Measurements from ENCODE around the gene ZSCAN10.
"Not testable (repeated sequence)": the region's sequence is repeated elsewhere in the genome, so short reads cannot be mapped to it uniquely, and the experiment has no call there.

ZSCAN10 gene

GRCh38 chr16:3140603-3141427 is 41.7 kb upstream of the ZSCAN10 start:
- no peak overlapping the region for H3K27ac Mint-ChIP-seq
- H3K4me3 Mint-ChIP-seq: no peak overlapping the region
- H3K36me3 Mint-ChIP-seq: peaks cover 16% of the 10 kb centered on the region
- H3K9me3 Mint-ChIP-seq: no peaks in the 10 kb centered on the region
- DNase-seq (ENCODE audit: low spot score in 2 of 2): no peak
- no peak for ATAC-seq (ENCODE audit: low read depth)
- peaks cover 2% of the 10 kb centered on the region for H3K4me1 Mint-ChIP-seq
- no peaks in the 10 kb centered on the region for H3K27me3 Mint-ChIP-seq

GRCh38 chr16:3139561-3139960 is 40.5 kb upstream of the ZSCAN10 start:
- peaks cover 16% of the 10 kb centered on the region for H3K36me3 Mint-ChIP-seq
- not testable (repeated sequence) for H3K27ac Mint-ChIP-seq; H3K4me3 Mint-ChIP-seq; DNase-seq (ENCODE audit: low spot score in 2 of 2); H3K9me3 Mint-ChIP-seq; H3K4me1 Mint-ChIP-seq; H3K27me3 Mint-ChIP-seq; ATAC-seq (ENCODE audit: low read depth)

- Mint-ChIP-seq H3K4me1 (peaks cover 5% of the 10 kb centered on the region), H3K36me3 (peaks cover 16% of the 10 kb centered on the region), H3K27me3 (no peaks in the 10 kb centered on the region), H3K9me3 (no peaks in the 10 kb centered on the region), H3K27ac (no peak overlapping the region), H3K4me3 (no peak overlapping the region)
- DNase-seq (ENCODE audit: low spot score in 2 of 2) (no peak), ATAC-seq (ENCODE audit: low read depth) (no peak)
Observed at GRCh38 chr16:3138823-3139426, 39.8 kb upstream of the ZSCAN10 start.

- Mint-ChIP-seq H3K36me3 (peaks cover 16% of the 10 kb centered on the region), H3K27ac (no peak overlapping the region), H3K4me1 (peaks cover 8% of the 10 kb centered on the region), H3K9me3 (no peaks in the 10 kb centered on the region), H3K27me3 (no peaks in the 10 kb centered on the region), H3K4me3 (no peak overlapping the region)
- ATAC-seq (ENCODE audit: low read depth) (no peak), DNase-seq (ENCODE audit: low spot score in 2 of 2) (no peak)
Observed at GRCh38 chr16:3138342-3138741, 39.2 kb upstream of the ZSCAN10 start.

- Mint-ChIP-seq H3K27ac (no peak overlapping the region), H3K27me3 (no peaks in the 10 kb centered on the region), H3K4me3 (no peak overlapping the region), H3K36me3 (peaks cover 12% of the 10 kb centered on the region), H3K4me1 (peaks cover 11% of the 10 kb centered on the region), H3K9me3 (no peaks in the 10 kb centered on the region)
- DNase-seq (ENCODE audit: low spot score in 2 of 2) (no peak), ATAC-seq (ENCODE audit: low read depth) (no peak)
Observed at GRCh38 chr16:3137267-3137666, 38.2 kb upstream of the ZSCAN10 start.

GRCh38 chr16:3135126-3135715 is 36.1 kb upstream of the ZSCAN10 start:
- Mint-ChIP-seq H3K4me1 (peaks cover 11% of the 10 kb centered on the region), H3K27ac (peak overlapping the region; percentile 93), H3K9me3 (no peaks in the 10 kb centered on the region), H3K4me3 (peak overlapping the region; percentile 99), H3K36me3 (peaks cover 6% of the 10 kb centered on the region), H3K27me3 (no peaks in the 10 kb centered on the region)
- DNase-seq (ENCODE audit: low spot score in 2 of 2) (no peak), ATAC-seq (ENCODE audit: low read depth) (no peak)

- H3K36me3 Mint-ChIP-seq: peaks cover 7% of the 10 kb centered on the region
- ATAC-seq (ENCODE audit: low read depth): peak; percentile 94
- peak; percentile 73 to 88 for DNase-seq (ENCODE audit: low spot score in 2 of 2)
Observed at GRCh38 chr16:3134338-3135125, 35.4 kb upstream of the ZSCAN10 start, which contains the start of gene ZNF213. Gene ZNF213 (plus strand): TSS chr16:3135029. CDS start chr16:3137281, 2,252 bp downstream.

GRCh38 chr16:3133844-3134243 is 34.8 kb upstream of the ZSCAN10 start:
- Mint-ChIP-seq H3K36me3 (peaks cover 4% of the 10 kb centered on the region), H3K27me3 (no peaks in the 10 kb centered on the region), H3K27ac (peak overlapping the region; percentile 93), H3K9me3 (no peaks in the 10 kb centered on the region), H3K4me3 (peak overlapping the region; percentile 99), H3K4me1 (peaks cover 20% of the 10 kb centered on the region)
- ATAC-seq (ENCODE audit: low read depth) (no peak), DNase-seq (ENCODE audit: low spot score in 2 of 2) (no peak)

More at GRCh38 chr16:3134338-3135125, 35.4 kb upstream of the ZSCAN10 start, which contains the start of gene ZNF213:
- Mint-ChIP-seq H3K4me1 (peaks cover 15% of the 10 kb centered on the region), H3K27ac (peak within 1 kb of the TSS; percentile 93), H3K4me3 (peak within 1 kb of the TSS; percentile 99), H3K9me3 (no peaks in the 10 kb centered on the region), H3K27me3 (no peaks in the 10 kb centered on the region)

GRCh38 chr16:3131755-3132377 is 32.8 kb upstream of the ZSCAN10 start:
- peaks cover 4% of the 10 kb centered on the region for H3K36me3 Mint-ChIP-seq
- no peaks in the 10 kb centered on the region for H3K27me3 Mint-ChIP-seq
- no peak for DNase-seq (ENCODE audit: low spot score in 2 of 2)
- no peak for ATAC-seq (ENCODE audit: low read depth)
- H3K9me3 Mint-ChIP-seq: no peaks in the 10 kb centered on the region
- no peak overlapping the region for H3K27ac Mint-ChIP-seq
- H3K4me3 Mint-ChIP-seq: no peak overlapping the region
- peaks cover 30% of the 10 kb centered on the region for H3K4me1 Mint-ChIP-seq

GRCh38 chr16:3129137-3130131 is 30.3 kb upstream of the ZSCAN10 start:
- peak overlapping the region; percentile 88 for H3K27ac Mint-ChIP-seq
- H3K4me1 Mint-ChIP-seq: peaks cover 28% of the 10 kb centered on the region
- no peaks in the 10 kb centered on the region for H3K9me3 Mint-ChIP-seq
- peaks cover 4% of the 10 kb centered on the region for H3K36me3 Mint-ChIP-seq
- DNase-seq (ENCODE audit: low spot score in 2 of 2): peak; percentile 73 to 84
- peak; percentile 77 for ATAC-seq (ENCODE audit: low read depth)
- peak overlapping the region; percentile 95 for H3K4me3 Mint-ChIP-seq
- H3K27me3 Mint-ChIP-seq: no peaks in the 10 kb centered on the region

GRCh38 chr16:3127745-3128144 is 28.7 kb upstream of the ZSCAN10 start:
- no peak for ATAC-seq (ENCODE audit: low read depth)
- peak overlapping the region; percentile 11 for H3K4me3 Mint-ChIP-seq
- peaks cover 4% of the 10 kb centered on the region for H3K36me3 Mint-ChIP-seq
- DNase-seq (ENCODE audit: low spot score in 2 of 2): no peak
- H3K27ac Mint-ChIP-seq: no peak overlapping the region
- no peaks in the 10 kb centered on the region for H3K27me3 Mint-ChIP-seq
- no peaks in the 10 kb centered on the region for H3K9me3 Mint-ChIP-seq
- H3K4me1 Mint-ChIP-seq: peaks cover 23% of the 10 kb centered on the region

GRCh38 chr16:3123986-3124886 is 25.1 kb upstream of the ZSCAN10 start:
- DNase-seq (ENCODE audit: low spot score in 2 of 2) (peak; percentile 90 to 92), ATAC-seq (ENCODE audit: low read depth) (peak; percentile 89)
- Mint-ChIP-seq H3K27ac (peak overlapping the region; percentile 93), H3K36me3 (no peaks in the 10 kb centered on the region), H3K27me3 (no peaks in the 10 kb centered on the region), H3K9me3 (no peaks in the 10 kb centered on the region), H3K4me1 (peaks cover 17% of the 10 kb centered on the region), H3K4me3 (peak overlapping the region; percentile 98)

Measured in memory B cell (primary cell).